GM19351 (cell line): ENCODE data around the gene CFAP46.

Source experiments
- ATAC-seq: cut with Tn5 transposase; IDR thresholded peaks from one replicate; pipeline ENCODE4 v1.9.1; 2021; ENCODE audit warnings: mild to moderate bottlenecking, moderate library complexity; ENCODE audit not compliant: unreplicated experiment

The CFAP46 gene

DNA sequence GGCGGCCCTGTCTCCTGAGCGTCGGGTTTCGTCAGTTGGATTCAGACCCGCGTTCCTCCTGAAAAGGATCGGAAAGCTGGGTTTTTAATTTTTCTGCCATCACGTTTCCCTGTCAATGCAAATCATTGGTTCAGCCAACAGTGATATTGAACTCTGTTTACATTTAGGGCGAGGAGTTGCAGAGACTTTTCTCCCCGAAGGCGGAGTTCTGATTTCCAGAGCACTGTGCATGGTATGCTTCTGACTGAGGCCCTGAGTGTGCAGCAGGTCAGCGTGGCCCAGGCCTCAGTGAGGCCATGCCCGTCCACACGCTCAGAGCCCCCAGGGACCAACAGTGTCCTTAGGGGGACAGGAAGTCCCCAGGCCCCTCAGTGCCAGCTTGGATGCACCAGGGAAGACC lies 183.5 kb downstream of the CFAP46 start:
- no peak for ATAC-seq
